NCI-H1930 (cell line): ENCODE measurements around the gene JSRP1.
A peak's percentile ranks its signal among the peaks of the same experiment; 100 is the strongest.

Experiments used
- DNase-seq, 2 experiments: peaks; one replicate each; lab custom pipeline; 2025; lab: John Stamatoyannopoulos, UW

Gene JSRP1

GRCh38 chr19:2255982-2256685, at the start of gene JSRP1:
Gene JSRP1, minus strand, starts transcription at chr19:2256417. Its CDS starts 1,103 bp downstream, at chr19:2255314.
- DNase-seq = no peak

- DNase-seq = no peak
These were observed 49.4 kb upstream of the JSRP1 start for GRCh38 chr19:2305452-2306280.

GRCh38 chr19:2303211-2303798, 47.1 kb upstream of the JSRP1 start:
- DNase-seq = no peak

- DNase-seq = no peak
These were observed 46.3 kb upstream of the JSRP1 start for GRCh38 chr19:2302319-2303210.

GRCh38 chr19:2300533-2300932, 44.3 kb upstream of the JSRP1 start:
- no peak for DNase-seq

GRCh38 chr19:2296141-2296540, 39.9 kb upstream of the JSRP1 start:
- DNase-seq = no peak

- no peak for DNase-seq
These were observed 38.6 kb upstream of the JSRP1 start for GRCh38 chr19:2294687-2295335.

GRCh38 chr19:2291185-2291751, 35.1 kb upstream of the JSRP1 start:
- DNase-seq = peak; percentile 28 to 39

GRCh38 chr19:2290441-2291184, 34.4 kb upstream of the JSRP1 start:
- DNase-seq = no peak

- no peak for DNase-seq
These were observed 33.7 kb upstream of the JSRP1 start for GRCh38 chr19:2289714-2290435.

GRCh38 chr19:2288818-2289713, 32.8 kb upstream of the JSRP1 start:
- no peak for DNase-seq

- DNase-seq = no peak
These were observed 32.2 kb upstream of the JSRP1 start for GRCh38 chr19:2288338-2288817.

- no peak for DNase-seq
These were observed 31.5 kb upstream of the JSRP1 start for GRCh38 chr19:2287585-2288337.

GRCh38 chr19:2286402-2287140, 30.4 kb upstream of the JSRP1 start:
- no peak for DNase-seq

GRCh38 chr19:2283835-2284507, 27.8 kb upstream of the JSRP1 start:
- DNase-seq = no peak

GRCh38 chr19:2282862-2283237, 26.6 kb upstream of the JSRP1 start:
- no peak for DNase-seq
